HuH-7.5 (cell line): ENCODE measurements around the gene THOC7.

Experiments used
- DNase-seq: peaks from one replicate; pipeline ENCODE4 v3.0.0; 2011; ENCODE audit warnings: low spot score

Gene THOC7

DNA sequence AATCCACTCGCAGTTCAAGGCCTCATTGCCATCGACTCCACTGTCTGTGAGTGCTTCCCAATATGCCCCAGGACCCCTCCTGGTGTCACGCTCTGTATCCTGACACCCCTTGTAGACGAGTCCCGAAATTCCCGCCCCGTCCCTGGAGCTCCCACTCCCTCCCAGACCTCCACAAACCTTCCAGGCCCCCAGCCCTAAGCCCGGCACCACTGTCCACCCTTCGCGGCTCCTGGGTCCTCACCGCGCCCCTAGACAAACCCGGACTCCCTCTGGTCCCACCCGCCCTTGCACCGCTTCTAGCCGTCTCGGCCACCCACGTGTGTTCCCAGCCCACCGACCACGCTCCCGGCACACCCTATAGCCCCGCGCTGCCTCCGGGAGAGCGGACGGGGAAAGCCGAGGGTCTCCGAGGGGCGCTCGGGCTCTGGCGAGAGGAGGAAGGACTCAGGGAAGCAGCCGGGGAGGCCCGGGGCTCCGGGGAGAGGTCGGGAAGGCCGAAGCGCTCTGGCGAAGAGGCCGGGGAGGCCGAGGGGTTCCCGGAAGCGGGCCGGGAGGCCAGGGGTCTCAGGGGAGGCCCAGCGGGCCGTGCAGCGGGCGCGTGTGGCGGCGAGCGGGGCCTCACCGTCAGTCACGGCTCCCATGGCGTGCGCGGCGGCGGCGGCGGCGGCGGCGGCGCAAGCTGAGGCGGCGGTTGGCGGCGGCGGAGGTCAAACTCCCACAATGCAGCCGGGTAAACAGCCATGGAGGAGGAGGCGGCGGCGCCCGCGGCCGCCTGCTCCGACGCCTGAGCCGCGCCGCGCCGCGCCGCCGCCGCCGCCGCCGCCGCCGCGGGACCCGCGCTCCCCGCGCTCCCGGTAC, at the start of gene THOC7, which contains the start of gene ATXN7:
TSS of gene THOC7 (minus strand) at position 656 of the 858 bp plus-strand sequence. CDS start at position 641, 15 bp downstream.
TSS of gene ATXN7 (plus strand) at position 718 of the 858 bp plus-strand sequence. CDS start 48,732 bp downstream, outside the sequence.
- DNase-seq = peak; percentile 77

DNA sequence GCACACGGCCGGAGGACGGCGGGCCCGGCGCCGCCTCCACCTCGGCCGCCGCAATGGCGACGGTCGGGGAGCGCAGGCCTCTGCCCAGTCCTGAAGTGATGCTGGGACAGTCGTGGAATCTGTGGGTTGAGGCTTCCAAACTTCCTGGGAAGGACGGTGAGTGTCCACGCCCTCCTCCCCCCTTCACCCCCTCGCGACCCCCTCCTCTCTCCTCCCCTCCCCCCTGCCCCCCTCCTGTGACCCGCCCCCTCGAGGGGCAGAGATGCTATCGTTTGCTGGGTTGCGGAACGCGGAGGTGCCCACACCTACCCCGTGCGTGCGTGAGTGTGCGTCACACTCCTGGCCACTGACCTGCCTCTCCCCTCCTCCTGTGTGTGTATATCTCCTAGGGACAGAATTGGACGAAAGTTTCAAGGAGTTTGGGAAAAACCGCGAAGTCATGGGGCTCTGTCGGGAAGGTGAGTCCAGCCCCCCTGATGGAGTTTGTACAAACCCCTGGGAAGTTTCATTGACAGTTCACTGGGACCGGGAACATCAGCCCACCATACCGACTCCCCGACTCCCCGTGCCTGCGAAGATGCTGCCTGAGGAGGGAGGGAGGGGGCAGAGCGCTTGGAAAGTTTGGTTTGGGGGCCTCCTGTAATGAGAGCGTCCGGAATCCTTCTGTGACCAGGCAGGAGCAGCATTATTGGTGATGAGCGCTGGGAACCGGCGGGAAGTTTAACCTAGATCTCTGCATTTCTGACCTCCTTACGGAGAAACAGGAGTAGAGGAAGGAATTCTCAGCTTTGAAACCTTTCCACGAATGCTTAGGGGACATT, 49.4 kb upstream of the THOC7 start:
- DNase-seq = peak; percentile 78

DNA sequence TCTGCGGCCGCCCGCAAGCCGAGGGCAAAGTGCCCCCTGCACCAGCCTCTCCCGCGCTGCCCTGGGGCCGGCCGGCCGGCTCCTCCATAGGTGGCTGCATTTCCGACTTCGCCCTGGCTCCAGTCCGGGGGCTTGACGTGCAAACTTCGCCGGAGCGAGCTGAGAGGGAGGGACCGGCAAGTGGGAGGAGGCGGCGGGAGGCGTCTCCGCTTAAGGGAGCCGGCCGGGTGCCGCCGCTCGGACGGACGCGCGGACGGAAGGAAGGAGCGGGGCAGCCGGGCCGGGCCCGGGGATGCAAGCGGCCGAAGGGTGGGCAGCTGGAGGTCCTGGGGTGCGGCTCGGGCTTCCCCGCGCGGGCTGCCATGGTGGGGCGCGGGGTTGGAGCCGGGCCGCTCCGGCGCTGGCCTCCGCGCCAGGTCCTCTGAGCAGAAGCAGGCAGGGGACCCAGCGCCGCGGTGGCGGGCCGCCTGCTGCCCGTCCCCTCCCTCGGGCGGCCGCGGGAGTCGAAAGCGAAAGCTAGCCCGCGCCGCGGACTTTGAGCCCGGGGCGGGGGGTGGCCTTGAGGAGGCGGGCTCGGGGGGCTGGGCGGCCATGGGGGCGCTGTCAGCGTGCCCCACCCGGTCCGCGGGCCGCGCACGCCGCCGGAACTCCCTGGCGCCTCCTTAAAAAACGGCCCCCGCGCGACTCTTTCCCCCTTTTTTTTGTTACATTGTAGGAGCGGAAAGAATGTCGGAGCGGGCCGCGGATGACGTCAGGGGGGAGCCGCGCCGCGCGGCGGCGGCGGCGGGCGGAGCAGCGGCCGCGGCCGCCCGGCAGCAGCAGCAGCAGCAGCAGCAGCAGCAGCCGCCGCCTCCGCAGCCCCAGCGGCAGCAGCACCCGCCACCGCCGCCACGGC, 48.5 kb upstream of the THOC7 start, which contains the start of gene SCAANT1:
TSS of gene SCAANT1 (minus strand) at position 511 of the 895 bp plus-strand sequence.
- peak; percentile 91 for DNase-seq

DNA sequence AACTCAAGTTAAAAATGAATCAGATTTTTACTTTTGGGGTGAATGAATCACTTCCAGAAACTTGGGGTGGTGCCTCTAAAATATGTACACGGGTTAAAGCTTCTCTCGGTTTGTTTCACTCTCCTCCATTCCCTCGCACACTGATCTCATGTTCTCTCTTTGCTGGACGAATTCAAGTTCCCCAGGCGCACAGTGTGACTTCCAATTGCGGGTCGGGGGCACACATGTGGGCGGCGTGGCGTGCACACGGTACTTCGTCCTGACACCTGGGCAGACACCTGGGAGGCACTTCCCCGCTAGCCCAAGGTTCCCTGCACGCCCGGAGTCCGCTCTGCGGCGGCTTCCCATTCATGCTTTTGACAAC, 47.9 kb upstream of the THOC7 start:
- DNase-seq = no peak

DNA sequence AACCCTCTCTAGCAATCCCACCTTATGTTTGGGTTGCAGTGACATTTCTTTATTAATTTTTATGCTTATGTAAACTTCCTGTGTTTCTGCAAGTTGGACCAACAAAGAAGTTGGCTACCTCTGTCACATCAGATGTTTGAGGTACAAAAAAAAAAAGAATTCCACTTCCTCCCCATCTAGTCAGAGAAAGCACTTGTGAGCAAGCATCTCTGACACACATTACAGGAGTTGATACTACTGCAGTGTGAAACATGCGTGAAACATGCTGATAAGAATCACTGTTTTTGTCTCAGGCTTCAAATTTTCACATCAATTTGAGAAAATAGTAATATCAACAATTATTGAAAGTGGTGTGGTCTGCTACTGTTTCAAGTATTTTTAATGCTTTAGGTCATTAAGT, 47.3 kb upstream of the THOC7 start:
- DNase-seq = no peak

DNA sequence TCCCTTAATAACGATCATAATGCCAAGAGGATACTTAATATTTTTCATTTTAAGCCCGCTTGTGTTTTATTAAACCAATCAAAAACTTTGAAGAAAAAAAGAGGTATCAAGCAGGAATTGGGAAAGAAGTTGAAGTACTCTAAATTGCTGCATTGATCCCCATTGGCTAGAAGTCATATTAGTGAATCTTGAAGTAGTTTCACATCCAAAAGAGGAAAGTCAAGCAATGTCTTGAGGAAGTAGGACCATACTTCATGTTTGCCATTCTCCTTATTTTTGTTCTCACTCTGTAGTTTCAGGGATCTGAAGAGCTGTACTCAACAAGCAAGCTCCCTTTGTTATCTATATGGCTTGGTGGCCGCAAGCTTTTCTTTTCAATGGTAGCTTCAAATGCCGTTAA, 46.4 kb upstream of the THOC7 start:
- DNase-seq = no peak

- DNase-seq = no peak
Observed at GRCh38 chr3:63909431-63909830, 45.8 kb upstream of the THOC7 start.

- no peak for DNase-seq
Observed at GRCh38 chr3:63908776-63909175, 45.2 kb upstream of the THOC7 start.

GRCh38 chr3:63908081-63908736, 44.6 kb upstream of the THOC7 start:
- DNase-seq = peak; percentile 42

DNA sequence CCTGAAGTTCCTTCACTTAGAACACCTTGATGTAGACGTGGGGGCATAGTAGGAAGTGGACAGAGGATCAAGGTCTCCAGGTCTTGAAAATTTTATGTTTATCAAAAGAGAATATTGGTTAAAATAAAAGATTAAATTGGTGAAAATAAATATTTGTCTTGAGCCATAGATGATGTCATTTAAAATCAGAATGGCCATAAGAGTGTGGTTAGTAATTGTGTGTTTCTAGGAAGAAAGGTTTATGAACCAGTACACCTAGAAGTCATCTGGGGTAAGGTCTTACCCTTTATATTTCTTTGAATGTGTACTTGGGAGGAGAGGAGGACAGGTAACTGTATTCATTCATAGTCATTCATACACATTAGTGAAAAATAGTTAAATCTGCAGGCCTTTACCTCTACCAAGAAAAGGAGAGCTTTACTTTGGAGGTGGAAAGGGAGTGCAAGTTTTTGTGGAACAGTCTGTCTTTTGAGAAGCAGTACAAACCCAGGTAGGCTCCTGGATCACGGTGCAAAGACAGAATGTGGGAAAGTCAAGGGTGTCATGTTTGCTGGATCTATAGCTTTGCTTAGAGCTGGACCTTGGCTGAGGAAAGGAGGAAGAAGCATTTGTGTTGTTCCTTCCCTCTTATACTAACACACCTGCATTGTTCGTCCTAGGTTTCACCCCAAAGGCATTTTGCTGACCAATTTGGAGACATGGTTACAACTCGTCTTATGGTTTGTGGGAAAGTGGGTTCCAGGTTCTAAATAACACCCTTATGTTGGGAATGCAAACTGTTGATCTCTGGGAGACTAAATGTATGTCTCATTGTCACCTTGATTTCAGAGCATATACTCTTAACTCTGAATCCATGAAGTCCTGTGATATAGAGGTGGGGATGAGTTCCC, 42.4 kb upstream of the THOC7 start:
- no peak for DNase-seq

GRCh38 chr3:63900459-63900858, 36.9 kb upstream of the THOC7 start:
- no peak for DNase-seq

DNA sequence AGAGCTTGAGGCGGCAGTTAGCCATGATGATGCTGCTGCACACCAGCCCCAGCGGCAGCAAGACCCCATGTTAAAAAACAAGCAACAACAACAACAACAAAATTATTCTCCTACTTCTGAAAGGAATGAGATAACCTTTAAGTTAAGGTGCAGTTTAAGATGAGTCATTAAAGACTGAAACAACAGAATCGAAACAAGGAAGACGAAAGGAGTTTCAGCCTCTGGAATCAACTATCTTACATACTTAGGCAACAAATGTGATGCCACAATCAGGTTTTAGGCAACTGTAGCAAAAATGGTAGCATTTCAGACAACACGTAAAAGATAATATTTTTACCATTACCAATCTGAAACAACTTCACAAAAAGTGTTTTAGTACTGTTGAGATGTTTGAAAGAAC, 36.4 kb upstream of the THOC7 start:
- DNase-seq = no peak

- DNase-seq = no peak
Observed at GRCh38 chr3:63896332-63897030, 32.9 kb upstream of the THOC7 start.

DNA sequence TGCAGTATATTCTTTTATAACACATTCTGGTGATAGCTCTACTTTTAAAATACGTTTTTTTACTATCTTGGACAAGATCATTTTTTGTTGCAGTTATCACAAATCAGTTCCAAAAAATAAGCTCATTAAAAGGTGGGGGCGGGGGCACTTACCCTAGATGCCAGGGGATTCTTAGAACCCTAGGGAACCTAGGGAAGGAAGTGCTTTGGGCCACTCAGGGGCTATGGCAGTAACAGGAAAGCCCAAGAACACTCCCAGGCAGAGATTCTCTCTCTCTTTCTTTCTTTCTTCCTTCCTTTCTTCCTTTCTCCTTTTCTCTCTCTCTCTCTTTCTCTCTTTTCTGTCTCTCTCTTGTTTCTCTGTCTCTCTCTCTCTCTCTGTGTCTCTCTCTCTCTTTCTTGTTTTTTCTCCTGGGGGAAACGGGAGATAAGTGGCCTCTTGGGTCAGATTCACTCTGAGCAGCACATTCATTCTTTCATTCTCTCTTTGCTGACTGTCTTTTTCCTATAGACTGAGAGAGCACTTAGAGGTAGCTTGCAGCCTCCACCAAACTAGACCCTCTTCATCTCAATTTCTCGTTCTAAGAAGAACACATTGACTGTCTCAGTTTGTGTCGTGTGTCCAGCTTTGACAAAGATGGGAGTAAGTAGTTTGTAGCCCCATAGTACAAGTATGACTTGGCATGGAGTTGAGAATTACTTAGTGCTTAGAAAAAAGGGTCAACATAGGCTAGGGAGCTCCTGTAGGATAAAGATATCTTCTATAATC, 32.0 kb upstream of the THOC7 start:
- no peak for DNase-seq

- DNase-seq = no peak
Observed at GRCh38 chr3:63892773-63893352, 29.3 kb upstream of the THOC7 start.

DNA sequence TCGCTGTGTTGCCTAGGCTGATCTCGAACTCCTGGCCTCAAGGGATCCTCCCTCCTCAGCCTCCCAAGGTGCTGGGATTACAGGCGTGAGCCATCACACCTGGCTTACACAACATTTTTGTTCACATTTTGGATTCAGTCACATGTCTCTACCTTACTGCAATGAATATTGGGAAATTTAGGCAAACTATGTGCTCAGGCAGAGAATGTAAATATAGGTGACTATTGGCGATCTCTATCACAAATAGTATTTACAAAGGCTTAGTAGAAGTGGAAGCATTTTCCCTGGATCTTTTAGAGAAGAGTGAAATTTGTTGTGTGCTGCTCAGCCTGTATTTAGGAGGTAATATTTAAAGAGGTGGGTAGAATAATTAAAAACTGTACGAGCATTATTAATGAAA, 27.9 kb upstream of the THOC7 start:
- no peak for DNase-seq

DNA sequence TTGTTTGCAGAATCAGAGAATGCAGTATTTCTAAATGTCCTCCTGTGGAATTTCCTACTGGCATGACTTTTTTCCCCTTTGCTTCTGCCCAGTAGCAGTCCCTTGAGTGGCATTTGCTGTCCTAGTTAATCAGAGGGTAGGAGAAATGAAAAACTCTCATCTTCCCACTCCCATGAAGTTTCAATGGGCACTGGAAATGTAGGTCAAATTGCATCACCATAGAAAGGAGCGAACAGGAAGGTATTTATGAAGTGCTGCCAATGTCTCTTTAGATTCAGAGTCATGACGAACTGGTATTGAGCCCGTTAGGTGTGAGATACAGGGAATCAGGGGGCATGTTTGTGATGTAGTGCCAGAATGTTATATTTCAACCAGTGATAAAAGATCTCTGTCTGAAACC, 23.3 kb upstream of the THOC7 start:
- DNase-seq = no peak

DNA sequence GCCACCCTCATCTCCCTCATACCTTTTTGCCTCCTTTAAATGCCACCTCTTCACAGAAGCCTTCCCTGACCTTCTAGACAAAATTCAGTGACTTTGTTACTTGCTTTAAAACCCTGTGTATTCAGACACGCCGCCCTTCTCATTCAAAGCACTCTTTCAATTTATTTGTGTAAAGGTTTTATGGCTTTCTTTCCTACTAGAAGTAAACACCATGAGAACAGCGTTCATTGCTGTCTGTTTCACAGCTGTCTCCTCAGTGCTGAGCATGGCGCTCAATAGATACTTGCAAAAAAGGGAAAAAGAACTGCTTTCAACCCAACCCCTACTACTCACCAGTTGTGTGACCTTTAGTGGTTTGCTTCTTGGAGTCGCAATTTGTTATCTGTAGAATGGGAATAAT, 17.0 kb upstream of the THOC7 start:
- no peak for DNase-seq
